B cell (primary cell): ENCODE results near the gene PITPNM3. TPM values are rescaled to one million over a fixed set of nuclear protein-coding genes. Genes with fewer than 3 reads are reported as not detected.

Source experiments
- ATAC-seq: fragments of 200-7000 bp; cut with Tn5 transposase; one replicate; pipeline ENCODE4 v1.10.0; 2021; ENCODE audit warnings: low read depth, mild to moderate bottlenecking, moderate number of reproducible peaks, moderate library complexity
- CTCF ChIA-PET: fragments of 350-600 bp; sonication (Branson Sonifier 250); formaldehyde crosslinking; loops from one replicate; lab custom pipeline; 2021; ENCODE audit warnings: antibody characterized with exemption, inconsistent platforms; lab: Charles Lee
- POLR2A ChIA-PET: fragments of 350-600 bp; sonication (Branson Sonifier 250); formaldehyde crosslinking; loops from one replicate; lab custom pipeline; 2021; ENCODE audit warnings: antibody characterized with exemption; lab: Charles Lee
- DNase-seq: peaks from one replicate; pipeline ENCODE4 v3.0.0; 2013
- H2AFZ ChIP-seq: 2 replicates; pipeline ENCODE4 v1.6.1; 2012; ENCODE audit warnings: mild to moderate bottlenecking, low read depth, low read length; ENCODE audit not compliant: insufficient read depth, poor library complexity, severe bottlenecking
- H3K27ac ChIP-seq, 2 donors: 1 replicate in 1 of 2; 2 replicates in 1 of 2; pipeline ENCODE4 v1.5.1; 2012 to 2013; ENCODE audit warnings: low read length in 2 of 2, mild to moderate bottlenecking in 2 of 2, moderate library complexity in 1 of 2
- H3K27me3 ChIP-seq, 4 experiments: fragments of 200-600 bp in 1 of 4; sonication (generic) in 1 of 4; replicated peaks in 1 of 4; 1 replicate in 2 of 4; 2 replicates in 2 of 4; pipeline versions ENCODE4 v1.6.1 to v1.7.0; 2013 to 2016; ENCODE audit warnings: low read length in 3 of 4, mild to moderate bottlenecking in 2 of 4, mixed read lengths in 1 of 4, moderate library complexity in 1 of 4; ENCODE audit not compliant: insufficient read depth in 4 of 4, control insufficient read depth in 3 of 4; ENCODE audit errors: control extremely low read depth in 1 of 4
- H3K36me3 ChIP-seq, 2 experiments: replicated peaks in 1 of 2; 1 replicate in 1 of 2; 2 replicates in 1 of 2; pipeline versions ENCODE4 v1.6.1 to v1.7.1; 2013; ENCODE audit warnings: low read length in 1 of 2; ENCODE audit not compliant: insufficient read depth in 2 of 2, control insufficient read depth in 1 of 2; ENCODE audit errors: control extremely low read depth in 1 of 2, extremely low read depth in 1 of 2
- H3K4me1 ChIP-seq, 2 donors: fragments of 200-600 bp in 1 of 2; sonication (generic) in 1 of 2; 1 replicate in 1 of 2; 2 replicates in 1 of 2; pipeline versions ENCODE4 v1.5.1 to v1.6.1; 2013 to 2017; ENCODE audit warnings: low read length in 2 of 2; ENCODE audit not compliant: control insufficient read depth in 2 of 2, insufficient read depth in 2 of 2
- H3K4me2 ChIP-seq: replicated peaks from 2 replicates; pipeline ENCODE3; 2012; ENCODE audit warnings: mild to moderate bottlenecking, low read depth, low read length; ENCODE audit not compliant: poor library complexity, severe bottlenecking
- H3K4me3 ChIP-seq, 5 experiments: fragments of 200-600 bp in 1 of 5; sonication (generic) in 1 of 5; 1 replicate in 3 of 5; 2 replicates in 2 of 5; pipeline versions ENCODE4 v1.5.1 to v1.7.0; 2011 to 2016; ENCODE audit warnings: low read length in 4 of 5, mild to moderate bottlenecking in 4 of 5, low read depth in 2 of 5, control low read depth in 1 of 5, moderate library complexity in 1 of 5; ENCODE audit not compliant: insufficient read depth in 1 of 5; ENCODE audit errors: control extremely low read depth in 1 of 5, extremely low read depth in 1 of 5
- H3K79me2 ChIP-seq: fragments of 200-600 bp; sonication (generic); one replicate; pipeline ENCODE4 v1.6.0; 2016; ENCODE audit warnings: low read length; ENCODE audit not compliant: control insufficient read depth, insufficient read depth
- H3K9ac ChIP-seq: fragments of 200-600 bp; sonication (generic); 2 replicates; pipeline ENCODE4 v1.6.1; 2017; ENCODE audit warnings: mild to moderate bottlenecking, low read length, moderate library complexity
- H3K9me3 ChIP-seq, 3 donors: one replicate each; pipeline versions ENCODE4 v1.6.1 to v1.7.1; 2013; ENCODE audit warnings: low read length in 2 of 3; ENCODE audit not compliant: control insufficient read depth in 2 of 3, insufficient read depth in 1 of 3; ENCODE audit errors: control extremely low read depth in 1 of 3
- H4K20me1 ChIP-seq: 2 replicates; pipeline ENCODE4 v1.6.0; 2012; ENCODE audit warnings: mild to moderate bottlenecking, low read length; ENCODE audit not compliant: insufficient read depth, control insufficient read depth, poor library complexity, severe bottlenecking
- H3K27ac Mint-ChIP-seq: one replicate; pipeline ENCODE4 v1.8.0; 2021; ENCODE audit warnings: mixed read lengths
- H3K27me3 Mint-ChIP-seq: one replicate; pipeline ENCODE4 v1.8.0; 2021; ENCODE audit warnings: mixed read lengths
- H3K4me1 Mint-ChIP-seq: one replicate; pipeline ENCODE4 v1.8.0; 2021; ENCODE audit warnings: mixed read lengths
- H3K4me3 Mint-ChIP-seq: one replicate; pipeline ENCODE4 v1.8.0; 2021; ENCODE audit warnings: mixed read lengths
- H3K9me3 Mint-ChIP-seq: one replicate; pipeline ENCODE4 v1.8.0; 2022; ENCODE audit warnings: mixed read lengths; ENCODE audit not compliant: insufficient read depth
- EZH2 ChIP-seq: IDR thresholded peaks from 2 replicates; pipeline ENCODE4 v1.6.1; 2012; ENCODE audit warnings: borderline replicate concordance, low read depth, mild to moderate bottlenecking, moderate library complexity, low read length; ENCODE audit not compliant: insufficient read depth, poor library complexity, severe bottlenecking
- WGBS: methylation state at CpG from one replicate; pipeline ENCODE4 v1.1.5; 2013; ENCODE audit warnings: missing lambda C conversion rate; ENCODE audit not compliant: insufficient coverage; 5-methylcytosine and 5-hydroxymethylcytosine counted together
- intact Hi-C: fragments of 100-400 bp; cut with micrococcal nuclease; formaldehyde crosslinking; loops from one replicate; pipeline ENCODE4 v1.10.0; 2022
- polyA plus RNA-seq: library from polyadenylated mRNA; depleted of rRNA; stranded (reverse); fragments of >200 nt; gene quantifications from 2 replicates; pipeline ENCODE4 v1.2.3, GENCODE V29; 2012
- total RNA-seq, 2 donors: library from RNA; stranded (reverse); fragments of 120-200 nt in 1 of 2; gene quantifications; 1 replicate in 1 of 2; 2 replicates in 1 of 2; pipeline versions ENCODE4 v1.2.3 to v1.2.4, GENCODE V29; 2013 to 2022
- TF ChIP-seq, protein P1 (sequence below): fragments of 200-600 bp; IDR thresholded peaks from one replicate; pipeline ENCODE4 v1.8.0; 2022; ENCODE audit warnings: antibody characterized with exemption, mild to moderate bottlenecking

The PITPNM3 gene
- total and polyA plus RNA-seq, 2 donors (not counting 1 experiment from before 2014, with no cell fraction given) = 0.31 to 0.49 TPM

DNA sequence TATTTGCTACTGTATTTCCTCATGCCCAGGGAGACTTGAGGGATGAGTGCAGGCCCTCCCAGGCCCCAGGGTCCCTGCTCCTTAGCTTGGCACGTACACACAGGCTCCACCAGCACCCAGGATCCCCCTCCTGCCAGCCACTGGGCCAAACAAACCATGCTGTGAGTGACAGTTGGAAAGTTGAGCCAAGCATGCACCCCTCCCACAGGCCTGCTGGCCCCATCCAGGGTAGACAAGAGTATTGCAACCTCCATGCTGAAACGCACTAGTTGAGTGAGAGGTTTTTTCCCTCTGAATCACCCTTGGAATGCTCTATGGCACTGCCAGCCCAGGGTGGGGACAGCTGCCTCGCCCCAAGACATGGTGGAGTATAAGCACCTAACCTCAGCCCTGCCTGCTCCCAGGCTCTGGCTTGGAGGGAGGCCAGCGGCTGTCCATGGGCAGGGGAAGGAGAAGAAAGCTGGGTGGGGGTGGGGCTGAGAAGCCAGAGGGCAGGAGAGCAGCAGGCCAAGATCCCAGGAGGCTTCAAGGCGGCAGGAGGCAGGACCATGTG is 49.6 kb downstream of the PITPNM3 start:
- CTCF ChIA-PET = no interaction called here

DNA sequence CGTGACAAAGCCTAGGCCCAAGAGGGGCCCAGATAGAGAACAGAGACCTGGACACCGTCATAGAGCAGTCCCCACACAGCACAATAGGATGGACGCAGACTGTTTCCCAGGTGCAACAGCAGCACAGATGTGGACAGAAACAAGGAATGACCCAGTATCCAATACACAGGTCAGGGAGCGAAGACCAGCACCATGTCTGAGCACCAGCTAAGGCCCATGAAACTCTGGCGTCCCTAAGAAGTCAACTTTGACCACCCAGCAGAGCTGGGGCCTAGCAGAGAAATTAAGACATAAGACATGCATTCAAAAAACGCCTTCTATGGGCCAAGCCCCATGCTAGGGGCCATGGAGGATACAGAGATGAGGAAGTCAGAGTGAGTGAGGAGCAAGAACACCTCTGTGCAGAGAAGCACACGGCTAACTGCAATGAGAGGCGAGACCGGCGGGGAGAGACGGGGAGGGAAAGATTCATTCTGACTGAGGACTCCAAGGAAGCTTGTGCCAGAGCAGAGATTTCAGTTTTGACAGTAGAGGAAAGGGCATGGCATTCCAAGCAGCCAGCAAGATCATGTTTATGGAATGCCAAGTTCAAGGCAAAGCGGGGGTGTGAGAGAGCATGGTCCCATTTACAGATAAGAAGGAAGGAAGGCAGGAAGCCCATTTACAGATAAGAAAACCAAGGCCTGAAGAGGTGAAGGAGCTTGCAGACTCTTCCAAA is 50.8 kb downstream of the PITPNM3 start:
- no peaks in the 10 kb centered on the region for H3K4me1 ChIP-seq
- WGBS = 92% methylated on average over 11 of the region's 12 CpGs
- CTCF ChIA-PET = interaction anchor here (0.6 kb wide), 1 partner anchor 159 kb away, joined by 3 read pairs; no protein-coding TSS in a partner anchor

More for the DNA sequence above, 49.6 kb downstream of the PITPNM3 start:
- H3K27me3 Mint-ChIP-seq = peaks cover 3% of the 10 kb centered on the region
- no peaks in the 10 kb centered on the region for H3K79me2 ChIP-seq
- ATAC-seq (no peak), DNase-seq (no peak)
- no peaks in the 10 kb centered on the region for H3K9me3 Mint-ChIP-seq
- TF ChIP-seq, protein P1, sequence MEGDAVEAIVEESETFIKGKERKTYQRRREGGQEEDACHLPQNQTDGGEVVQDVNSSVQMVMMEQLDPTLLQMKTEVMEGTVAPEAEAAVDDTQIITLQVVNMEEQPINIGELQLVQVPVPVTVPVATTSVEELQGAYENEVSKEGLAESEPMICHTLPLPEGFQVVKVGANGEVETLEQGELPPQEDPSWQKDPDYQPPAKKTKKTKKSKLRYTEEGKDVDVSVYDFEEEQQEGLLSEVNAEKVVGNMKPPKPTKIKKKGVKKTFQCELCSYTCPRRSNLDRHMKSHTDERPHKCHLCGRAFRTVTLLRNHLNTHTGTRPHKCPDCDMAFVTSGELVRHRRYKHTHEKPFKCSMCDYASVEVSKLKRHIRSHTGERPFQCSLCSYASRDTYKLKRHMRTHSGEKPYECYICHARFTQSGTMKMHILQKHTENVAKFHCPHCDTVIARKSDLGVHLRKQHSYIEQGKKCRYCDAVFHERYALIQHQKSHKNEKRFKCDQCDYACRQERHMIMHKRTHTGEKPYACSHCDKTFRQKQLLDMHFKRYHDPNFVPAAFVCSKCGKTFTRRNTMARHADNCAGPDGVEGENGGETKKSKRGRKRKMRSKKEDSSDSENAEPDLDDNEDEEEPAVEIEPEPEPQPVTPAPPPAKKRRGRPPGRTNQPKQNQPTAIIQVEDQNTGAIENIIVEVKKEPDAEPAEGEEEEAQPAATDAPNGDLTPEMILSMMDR = no peak
- TF ChIP-seq EZH2 = no peak
- H3K27me3 ChIP-seq = peaks cover 0 to 4% (median 0%) of the 10 kb centered on the region in 4 experiments
- no peak overlapping the region for H3K9ac ChIP-seq
- H3K9me3 ChIP-seq = no peaks in the 10 kb centered on the region
- H2AFZ ChIP-seq = no peak overlapping the region
- no peaks in the 10 kb centered on the region for H3K4me1 Mint-ChIP-seq
- POLR2A ChIA-PET = no interaction called here
- no peaks in the 10 kb centered on the region for H3K36me3 ChIP-seq
- no peak overlapping the region for H3K4me3 ChIP-seq
- intact Hi-C loops = no loop called here
- no peak overlapping the region for H3K27ac Mint-ChIP-seq
- H3K4me3 Mint-ChIP-seq = no peak overlapping the region
- no peak overlapping the region for H3K4me2 ChIP-seq
- H4K20me1 ChIP-seq = no peaks in the 10 kb centered on the region
- no peaks in the 10 kb centered on the region for H3K4me1 ChIP-seq
- 43% methylated on average over 1 of the region's 5 CpGs for WGBS
- no peak overlapping the region for H3K27ac ChIP-seq

More for the DNA sequence above, 50.8 kb downstream of the PITPNM3 start:
- Histone ChIP-seq H3K4me3 (no peak overlapping the region), H3K9me3 (no peaks in the 10 kb centered on the region), H3K36me3 (no peaks in the 10 kb centered on the region), H3K27ac (no peak overlapping the region), H3K79me2 (no peaks in the 10 kb centered on the region), H4K20me1 (no peaks in the 10 kb centered on the region), H3K9ac (no peak overlapping the region), H3K4me2 (no peak overlapping the region), H2AFZ (no peak overlapping the region), H3K27me3 (peaks cover 0 to 4% (median 0%) of the 10 kb centered on the region in 4 experiments)
- intact Hi-C loops = no loop called here
- TF ChIP-seq EZH2 = no peak
- TF ChIP-seq, protein P1 = no peak
- DNase-seq (no peak), ATAC-seq (no peak)
- H3K27me3 Mint-ChIP-seq = peaks cover 3% of the 10 kb centered on the region
- POLR2A ChIA-PET = no interaction called here
- no peak overlapping the region for H3K27ac Mint-ChIP-seq
- H3K4me1 Mint-ChIP-seq = no peaks in the 10 kb centered on the region
- H3K4me3 Mint-ChIP-seq = no peak overlapping the region
- H3K9me3 Mint-ChIP-seq = no peaks in the 10 kb centered on the region
